ENCODE results near the gene GRK7.

DNA sequence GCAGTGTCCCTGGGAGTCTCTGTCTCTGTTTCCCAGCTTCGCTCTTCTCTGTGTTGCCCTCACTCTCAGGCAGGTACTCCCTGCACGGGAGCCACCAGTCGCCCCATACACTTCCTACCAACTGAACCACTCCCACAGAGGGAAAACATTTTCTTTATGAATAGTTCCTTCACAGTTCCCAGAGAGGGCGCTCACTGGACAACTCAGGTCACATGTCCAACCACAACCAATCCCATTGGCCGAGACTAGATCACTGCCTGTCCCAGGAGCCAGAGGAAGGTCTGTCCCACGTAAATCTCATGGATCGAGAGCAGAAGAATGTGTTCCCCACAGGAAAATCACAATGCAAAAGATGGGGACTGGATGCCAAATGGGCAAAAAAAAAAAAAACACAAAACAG is 26.1 kb downstream of the GRK7 start:
- TF ChIP-seq POLR2A (IDR thresholded peaks at IDR 0.05) (no peak), EP300 (IDR thresholded peaks at IDR 0.05) (no peak), POLR2AphosphoS5 (IDR thresholded peaks at IDR 0.05) (no peak)
- TF ChIP-seq, protein P1, sequence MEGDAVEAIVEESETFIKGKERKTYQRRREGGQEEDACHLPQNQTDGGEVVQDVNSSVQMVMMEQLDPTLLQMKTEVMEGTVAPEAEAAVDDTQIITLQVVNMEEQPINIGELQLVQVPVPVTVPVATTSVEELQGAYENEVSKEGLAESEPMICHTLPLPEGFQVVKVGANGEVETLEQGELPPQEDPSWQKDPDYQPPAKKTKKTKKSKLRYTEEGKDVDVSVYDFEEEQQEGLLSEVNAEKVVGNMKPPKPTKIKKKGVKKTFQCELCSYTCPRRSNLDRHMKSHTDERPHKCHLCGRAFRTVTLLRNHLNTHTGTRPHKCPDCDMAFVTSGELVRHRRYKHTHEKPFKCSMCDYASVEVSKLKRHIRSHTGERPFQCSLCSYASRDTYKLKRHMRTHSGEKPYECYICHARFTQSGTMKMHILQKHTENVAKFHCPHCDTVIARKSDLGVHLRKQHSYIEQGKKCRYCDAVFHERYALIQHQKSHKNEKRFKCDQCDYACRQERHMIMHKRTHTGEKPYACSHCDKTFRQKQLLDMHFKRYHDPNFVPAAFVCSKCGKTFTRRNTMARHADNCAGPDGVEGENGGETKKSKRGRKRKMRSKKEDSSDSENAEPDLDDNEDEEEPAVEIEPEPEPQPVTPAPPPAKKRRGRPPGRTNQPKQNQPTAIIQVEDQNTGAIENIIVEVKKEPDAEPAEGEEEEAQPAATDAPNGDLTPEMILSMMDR (IDR thresholded peaks at IDR 0.05): no peak

Data from stomach (tissue), 4 donors.